ENCODE results near the gene TRAPPC1.

Gene TRAPPC1

GRCh38 chr17:7943291-7943690 is 11.5 kb upstream of the TRAPPC1 start:
- no peak overlapping the region for H3K27ac ChIP-seq (ENCODE audit: low read depth, low read length)
- H3K79me2 ChIP-seq (ENCODE audit: insufficient read depth, low read length): no peaks in the 10 kb centered on the region
- H3K9ac ChIP-seq (ENCODE audit: low read length): no peak overlapping the region
- H3K4me3 ChIP-seq (ENCODE audit: insufficient read depth, low read length, poor library complexity, severe bottlenecking): no peak overlapping the region
- H3K27me3 ChIP-seq (ENCODE audit: low read length): no peaks in the 10 kb centered on the region
- no peak overlapping the region for H2AFZ ChIP-seq (ENCODE audit: low read depth, low read length, severe bottlenecking)
- no peaks in the 10 kb centered on the region for H3F3A ChIP-seq (ENCODE audit: insufficient read depth)
- H3K4me2 ChIP-seq (ENCODE audit: low read depth, low read length, poor library complexity, severe bottlenecking): no peak overlapping the region
- TF ChIP-seq EZH2phosphoT487 (conservative IDR thresholded peaks at IDR 0.05; ENCODE audit: low read length): no peak
- no peak for TF ChIP-seq CTCF (IDR thresholded peaks at IDR 0.05; ENCODE audit: insufficient read depth, low read length, poor library complexity, severe bottlenecking)
- no peaks in the 10 kb centered on the region for H4K20me1 ChIP-seq (ENCODE audit: low read depth, low read length)
- H3K9me3 ChIP-seq (ENCODE audit: insufficient read depth, low read length): no peaks in the 10 kb centered on the region
- no peaks in the 10 kb centered on the region for H3K9me2 ChIP-seq (replicated peaks; ENCODE audit: insufficient read depth, low read length)
- H3K36me3 ChIP-seq (ENCODE audit: low read length): peaks cover 8% of the 10 kb centered on the region; the same call in 1 of the 2 replicates

- no peaks in the 10 kb centered on the region for H3K79me2 ChIP-seq (ENCODE audit: insufficient read depth, low read length)
- no peak overlapping the region for H3K4me3 ChIP-seq (ENCODE audit: insufficient read depth, low read length, poor library complexity, severe bottlenecking)
- no peak overlapping the region for H2AFZ ChIP-seq (ENCODE audit: low read depth, low read length, severe bottlenecking)
- H3K9ac ChIP-seq (ENCODE audit: low read length): no peak overlapping the region
- peaks cover 8% of the 10 kb centered on the region; the same call in 1 of the 2 replicates for H3K36me3 ChIP-seq (ENCODE audit: low read length)
- no peaks in the 10 kb centered on the region for H3K9me3 ChIP-seq (ENCODE audit: insufficient read depth, low read length)
- H3F3A ChIP-seq (ENCODE audit: insufficient read depth): no peaks in the 10 kb centered on the region
- no peaks in the 10 kb centered on the region for H3K9me2 ChIP-seq (replicated peaks; ENCODE audit: insufficient read depth, low read length)
- H3K27ac ChIP-seq (ENCODE audit: low read depth, low read length): no peak overlapping the region
- TF ChIP-seq EZH2phosphoT487 (conservative IDR thresholded peaks at IDR 0.05; ENCODE audit: low read length) (no peak), CTCF (IDR thresholded peaks at IDR 0.05; ENCODE audit: insufficient read depth, low read length, poor library complexity, severe bottlenecking) (no peak)
- H3K27me3 ChIP-seq (ENCODE audit: low read length): no peaks in the 10 kb centered on the region
- no peaks in the 10 kb centered on the region for H4K20me1 ChIP-seq (ENCODE audit: low read depth, low read length)
- H3K4me2 ChIP-seq (ENCODE audit: low read depth, low read length, poor library complexity, severe bottlenecking): no peak overlapping the region
Observed at GRCh38 chr17:7940743-7941142, 9.0 kb upstream of the TRAPPC1 start.

- H3K27ac ChIP-seq (ENCODE audit: low read depth, low read length): no peak overlapping the region
- no peak overlapping the region for H3K9ac ChIP-seq (ENCODE audit: low read length)
- H3K36me3 ChIP-seq (ENCODE audit: low read length): peaks cover 8% of the 10 kb centered on the region; the same call in 1 of the 2 replicates
- H3K79me2 ChIP-seq (ENCODE audit: insufficient read depth, low read length): no peaks in the 10 kb centered on the region
- no peaks in the 10 kb centered on the region for H3K27me3 ChIP-seq (ENCODE audit: low read length)
- no peaks in the 10 kb centered on the region for H3K9me2 ChIP-seq (replicated peaks; ENCODE audit: insufficient read depth, low read length)
- no peaks in the 10 kb centered on the region for H3K9me3 ChIP-seq (ENCODE audit: insufficient read depth, low read length)
- H3K4me2 ChIP-seq (ENCODE audit: low read depth, low read length, poor library complexity, severe bottlenecking): no peak overlapping the region
- H4K20me1 ChIP-seq (ENCODE audit: low read depth, low read length): no peaks in the 10 kb centered on the region
- no peak overlapping the region for H2AFZ ChIP-seq (ENCODE audit: low read depth, low read length, severe bottlenecking)
- TF ChIP-seq CTCF (IDR thresholded peaks at IDR 0.05; ENCODE audit: insufficient read depth, low read length, poor library complexity, severe bottlenecking): no peak
- no peak for TF ChIP-seq EZH2phosphoT487 (conservative IDR thresholded peaks at IDR 0.05; ENCODE audit: low read length)
- no peaks in the 10 kb centered on the region for H3F3A ChIP-seq (ENCODE audit: insufficient read depth)
- H3K4me3 ChIP-seq (ENCODE audit: insufficient read depth, low read length, poor library complexity, severe bottlenecking): no peak overlapping the region
Observed at GRCh38 chr17:7940034-7940433, 8.3 kb upstream of the TRAPPC1 start.

Data from SU-DHL-6 (cell line).